ENCODE data around the gene CEP20. TPM values are rescaled to one million over a fixed set of nuclear protein-coding genes. Genes with fewer than 3 reads are reported as not detected.

Gene CEP20
- total and polyA plus RNA-seq, 2 experiments from 2014 or later = 53.8 to 63.9 TPM

DNA sequence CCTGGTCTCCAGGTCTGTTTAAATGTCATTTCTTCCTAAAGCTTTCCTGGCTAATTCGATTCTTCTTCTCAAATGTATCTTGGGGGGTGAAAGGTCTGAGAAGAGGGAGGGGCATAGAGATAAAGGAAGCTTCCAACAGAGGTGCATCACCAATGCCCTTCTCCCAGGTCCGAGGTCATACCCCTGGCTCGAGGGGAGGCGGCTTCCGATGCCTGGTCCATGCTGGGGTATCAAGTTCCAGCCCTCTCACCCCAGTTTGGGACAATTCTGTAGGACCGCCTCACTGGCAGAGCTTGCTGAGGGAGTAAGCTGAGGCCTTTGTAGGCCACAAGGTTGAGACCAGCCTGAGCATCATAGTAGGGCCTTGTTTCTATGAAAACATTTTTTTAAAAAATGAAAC is 10.3 kb upstream of the CEP20 start:
- Histone ChIP-seq H3K27me3 (replicated peaks; ENCODE audit: insufficient read depth) (no peaks in the 10 kb centered on the region), H4K20me1 (ENCODE audit: insufficient read depth) (no peaks in the 10 kb centered on the region), H3K9me3 (ENCODE audit: low read depth) (no peaks in the 10 kb centered on the region), H2AFZ (no peak overlapping the region), H3K4me3 (no peak overlapping the region), H3K9me2 (ENCODE audit: insufficient read depth) (no peaks in the 10 kb centered on the region), H3K9ac (no peak overlapping the region), H3K4me2 (ENCODE audit: unreplicated experiment) (no peak overlapping the region), H3K36me3 (ENCODE audit: low read depth) (no peaks in the 10 kb centered on the region), H3F3A (ENCODE audit: insufficient read depth) (peaks cover 13% of the 10 kb centered on the region), H3K27ac (no peak overlapping the region), H3K79me2 (ENCODE audit: insufficient read depth) (no peaks in the 10 kb centered on the region), H3K4me1 (ENCODE audit: insufficient read depth) (peaks cover 23% of the 10 kb centered on the region)
- WGBS, 2 experiments (ENCODE audit: low coverage in 1 of 2, low lambda C conversion rate in 2 of 2, missing lambda C conversion rate in 2 of 2) = 92 to 97% methylated on average over 6 of the region's 6 CpGs
- in situ Hi-C loops (cut with MboI) = no loop called here
- TF ChIP-seq EZH2phosphoT487 (IDR thresholded peaks at IDR 0.05; ENCODE audit: insufficient read depth, low read depth) = no peak
- TF ChIP-seq EZH2 (IDR thresholded peaks at IDR 0.05; ENCODE audit: insufficient read depth, poor library complexity, severe bottlenecking) = no peak
- no peak for DNase-seq

DNA sequence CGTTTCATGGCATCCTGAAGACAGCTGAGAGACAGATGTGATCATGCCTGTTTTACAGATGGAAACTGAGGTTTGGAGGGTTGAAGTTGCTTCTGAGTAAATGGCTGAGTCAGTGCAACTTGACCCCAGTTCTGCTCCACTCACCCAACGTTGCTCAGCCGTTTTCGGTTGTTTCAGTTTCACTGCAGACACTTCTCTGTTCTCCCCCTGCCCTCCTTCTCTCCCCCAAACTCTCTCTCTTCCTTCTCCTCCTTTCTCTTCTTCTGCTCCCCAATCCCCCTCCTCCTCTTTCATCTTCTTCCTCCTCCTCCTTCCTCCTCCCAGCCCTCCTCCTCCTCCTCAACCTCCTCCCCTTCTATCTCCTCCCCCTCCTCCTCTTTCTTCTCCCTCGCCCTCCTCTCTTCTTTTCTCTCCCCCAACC is 9.4 kb upstream of the CEP20 start:
- Histone ChIP-seq H4K20me1 (ENCODE audit: insufficient read depth) (no peaks in the 10 kb centered on the region), H3K27me3 (replicated peaks; ENCODE audit: insufficient read depth) (no peaks in the 10 kb centered on the region), H3K36me3 (ENCODE audit: low read depth) (no peaks in the 10 kb centered on the region), H3K4me1 (ENCODE audit: insufficient read depth) (peaks cover 23% of the 10 kb centered on the region), H3K9ac (peak overlapping the region; percentile 19; the same call in 1 of the 2 replicates), H3K4me2 (ENCODE audit: unreplicated experiment) (peak overlapping the region; percentile 49), H3F3A (ENCODE audit: insufficient read depth) (peaks cover 13% of the 10 kb centered on the region), H3K79me2 (ENCODE audit: insufficient read depth) (no peaks in the 10 kb centered on the region), H3K27ac (peak overlapping the region; percentile 26), H3K9me3 (ENCODE audit: low read depth) (no peaks in the 10 kb centered on the region), H2AFZ (peak overlapping the region; percentile 69), H3K4me3 (no peak overlapping the region), H3K9me2 (ENCODE audit: insufficient read depth) (no peaks in the 10 kb centered on the region)
- in situ Hi-C loops (cut with MboI) = no loop called here
- TF ChIP-seq EZH2phosphoT487 (IDR thresholded peaks at IDR 0.05; ENCODE audit: insufficient read depth, low read depth) (no peak), EZH2 (IDR thresholded peaks at IDR 0.05; ENCODE audit: insufficient read depth, poor library complexity, severe bottlenecking) (no peak)
- DNase-seq = peak; percentile 73
- WGBS, 2 experiments (ENCODE audit: low coverage in 1 of 2, low lambda C conversion rate in 2 of 2, missing lambda C conversion rate in 2 of 2) = 20 to 27% methylated on average over 5 of the region's 5 CpGs

DNA sequence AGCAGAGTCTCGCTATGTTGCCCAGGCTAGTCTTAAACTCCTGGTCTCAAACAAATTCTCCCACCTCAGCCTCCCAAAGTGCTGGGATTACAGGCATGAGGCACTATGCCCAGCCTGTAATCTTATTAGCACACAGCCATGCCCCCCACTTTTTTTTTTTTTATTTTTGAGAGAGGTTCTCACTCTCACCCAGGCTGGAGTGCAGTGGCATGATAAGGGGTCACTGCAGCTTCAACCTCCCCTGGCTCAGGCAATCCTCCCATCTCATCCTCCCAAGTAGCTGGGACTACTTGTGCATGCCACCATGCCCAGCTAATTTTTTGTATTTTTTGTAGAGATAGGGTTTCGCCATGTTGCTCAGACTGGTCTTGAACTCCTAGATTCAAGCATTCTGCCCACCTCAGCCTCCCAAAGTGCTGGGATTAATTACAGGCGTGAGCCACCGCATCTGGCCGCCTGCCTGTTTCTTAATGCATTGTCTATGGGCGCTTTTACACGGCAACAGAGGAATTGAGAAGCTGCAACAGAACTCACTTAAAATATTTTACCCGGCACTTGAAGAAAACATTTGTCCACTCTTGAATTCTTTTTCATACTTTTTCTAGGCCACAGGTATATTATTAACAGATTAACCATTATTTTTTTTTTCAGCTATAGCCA is 8.8 kb upstream of the CEP20 start:
- H3K36me3 ChIP-seq (ENCODE audit: low read depth) = no peaks in the 10 kb centered on the region
- in situ Hi-C loops (cut with MboI) = no loop called here
- H3K4me2 ChIP-seq (ENCODE audit: unreplicated experiment) = peak overlapping the region; percentile 49
- H3K9me3 ChIP-seq (ENCODE audit: low read depth) = no peaks in the 10 kb centered on the region
- no peak for TF ChIP-seq EZH2phosphoT487 (IDR thresholded peaks at IDR 0.05; ENCODE audit: insufficient read depth, low read depth)
- TF ChIP-seq EZH2 (IDR thresholded peaks at IDR 0.05; ENCODE audit: insufficient read depth, poor library complexity, severe bottlenecking) = no peak
- peak overlapping the region; percentile 69; the same call in 1 of the 2 replicates for H2AFZ ChIP-seq
- WGBS, 2 experiments (ENCODE audit: low coverage in 1 of 2, low lambda C conversion rate in 2 of 2, missing lambda C conversion rate in 2 of 2) = 47 to 53% methylated on average over 8 of the region's 8 CpGs
- H3F3A ChIP-seq (ENCODE audit: insufficient read depth) = peaks cover 13% of the 10 kb centered on the region
- H3K4me1 ChIP-seq (ENCODE audit: insufficient read depth) = peaks cover 23% of the 10 kb centered on the region
- H3K9me2 ChIP-seq (ENCODE audit: insufficient read depth) = no peaks in the 10 kb centered on the region
- H3K9ac ChIP-seq = 0 out of 2 replicates have a peak overlapping the region, but pooled peaks have one; percentile 19
- no peaks in the 10 kb centered on the region for H3K27me3 ChIP-seq (replicated peaks; ENCODE audit: insufficient read depth)
- H3K79me2 ChIP-seq (ENCODE audit: insufficient read depth) = no peaks in the 10 kb centered on the region
- H3K27ac ChIP-seq = peak overlapping the region; percentile 26; the same call in 1 of the 2 replicates
- H3K4me3 ChIP-seq = no peak overlapping the region
- no peaks in the 10 kb centered on the region for H4K20me1 ChIP-seq (ENCODE audit: insufficient read depth)
- DNase-seq = peak; percentile 59

DNA sequence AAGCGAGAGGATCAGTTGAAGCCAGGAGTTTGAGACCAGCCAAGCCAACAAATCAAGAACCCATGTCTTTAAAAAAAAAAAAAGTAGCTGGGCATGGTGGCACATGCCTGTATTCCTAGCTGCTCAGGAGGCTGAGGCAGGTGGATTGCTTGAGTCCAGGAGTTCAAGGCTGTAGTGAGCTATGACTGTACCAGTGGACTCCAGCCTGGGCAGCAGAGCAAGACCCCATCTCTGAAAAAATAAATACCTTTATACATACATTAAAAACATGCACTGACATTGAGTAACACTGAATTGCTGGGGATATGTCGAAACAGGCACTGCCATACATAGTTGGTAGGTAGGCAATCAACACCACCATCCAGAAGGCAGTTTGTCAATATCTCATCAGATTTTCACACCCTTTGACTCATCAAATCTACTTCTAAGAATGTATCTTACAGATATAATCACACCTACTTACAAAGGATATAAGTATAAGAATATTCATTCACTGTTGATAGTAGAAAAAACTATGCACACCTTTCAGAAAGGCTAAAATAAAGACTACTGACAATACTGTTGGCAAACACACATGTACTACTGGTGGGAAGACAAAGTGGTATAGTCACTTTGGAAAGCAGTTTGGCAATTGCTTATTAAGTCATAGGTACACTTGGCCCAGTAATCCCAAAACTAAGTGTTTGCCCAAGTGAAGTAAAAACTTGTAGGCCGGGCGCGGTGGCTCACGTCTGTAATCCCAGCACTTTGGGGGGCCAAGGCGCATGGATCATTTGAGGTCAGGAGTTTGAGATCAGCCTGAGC is 6.4 kb upstream of the CEP20 start:
- no peaks in the 10 kb centered on the region for H3K27me3 ChIP-seq (replicated peaks; ENCODE audit: insufficient read depth)
- no peak overlapping the region for H2AFZ ChIP-seq
- H3K27ac ChIP-seq = no peak overlapping the region
- WGBS, 2 experiments (ENCODE audit: low coverage in 1 of 2, low lambda C conversion rate in 2 of 2, missing lambda C conversion rate in 2 of 2) = 89 to 93% methylated on average over 7 of the region's 7 CpGs
- TF ChIP-seq EZH2 (IDR thresholded peaks at IDR 0.05; ENCODE audit: insufficient read depth, poor library complexity, severe bottlenecking) (no peak), EZH2phosphoT487 (IDR thresholded peaks at IDR 0.05; ENCODE audit: insufficient read depth, low read depth) (no peak)
- in situ Hi-C loops (cut with MboI) = no loop called here
- H3F3A ChIP-seq (ENCODE audit: insufficient read depth) = peaks cover 1% of the 10 kb centered on the region
- DNase-seq = no peak
- H3K9ac ChIP-seq = no peak overlapping the region
- H3K4me2 ChIP-seq (ENCODE audit: unreplicated experiment) = no peak overlapping the region
- H3K36me3 ChIP-seq (ENCODE audit: low read depth) = no peaks in the 10 kb centered on the region
- H4K20me1 ChIP-seq (ENCODE audit: insufficient read depth) = no peaks in the 10 kb centered on the region
- H3K9me2 ChIP-seq (ENCODE audit: insufficient read depth) = no peaks in the 10 kb centered on the region
- H3K79me2 ChIP-seq (ENCODE audit: insufficient read depth) = no peaks in the 10 kb centered on the region
- H3K4me1 ChIP-seq (ENCODE audit: insufficient read depth) = peaks cover 18% of the 10 kb centered on the region
- H3K9me3 ChIP-seq (ENCODE audit: low read depth) = no peaks in the 10 kb centered on the region
- H3K4me3 ChIP-seq = no peak overlapping the region
